NCI-H2107 treated with DMSO at 0.1 percent for 48 hours (cell line): ENCODE measurements around the gene NBR1.
A peak's percentile ranks its signal among the peaks of the same experiment; 100 is the strongest.
"Not testable (repeated sequence)": the region's sequence is repeated elsewhere in the genome, so short reads cannot be mapped to it uniquely, and the experiment has no call there.

Experiments
- DNase-seq: peaks from one replicate; lab custom pipeline; 2025; ENCODE audit not compliant: unreplicated experiment; lab: John Stamatoyannopoulos, UW

NBR1 gene

GRCh38 chr17:43170766-43171585 lies at the start of gene NBR1:
NBR1 (plus strand) TSS chr17:43171214; CDS start chr17:43175800, 4,586 bp downstream.
- peak; percentile 95 for DNase-seq

- peak; percentile 99 for DNase-seq
These were observed 45.7 kb upstream of the NBR1 start, which contains the start of gene BRCA1 for GRCh38 chr17:43125133-43125966. BRCA1 (minus strand) TSS chr17:43125364; CDS start chr17:43124096, 1,268 bp downstream.

- no peak for DNase-seq
These were observed 44.8 kb upstream of the NBR1 start for GRCh38 chr17:43125967-43126910.

GRCh38 chr17:43126911-43127290 lies 44.1 kb upstream of the NBR1 start:
- DNase-seq: no peak

GRCh38 chr17:43127333-43127876 lies 43.6 kb upstream of the NBR1 start:
- DNase-seq: not testable (repeated sequence)

- DNase-seq: no peak
These were observed 41.4 kb upstream of the NBR1 start for GRCh38 chr17:43129671-43130010.

- DNase-seq: no peak
These were observed 38.9 kb upstream of the NBR1 start for GRCh38 chr17:43132117-43132516.

GRCh38 chr17:43133439-43133838 lies 37.6 kb upstream of the NBR1 start:
- not testable (repeated sequence) for DNase-seq

- no peak for DNase-seq
These were observed 36.1 kb upstream of the NBR1 start for GRCh38 chr17:43134774-43135453.

- no peak for DNase-seq
These were observed 35.6 kb upstream of the NBR1 start for GRCh38 chr17:43135454-43135819.

GRCh38 chr17:43136574-43136973 lies 34.4 kb upstream of the NBR1 start:
- DNase-seq: not testable (repeated sequence)

- not testable (repeated sequence) for DNase-seq
These were observed 32.5 kb upstream of the NBR1 start for GRCh38 chr17:43138531-43138930.

- DNase-seq: no peak
These were observed 30.4 kb upstream of the NBR1 start for GRCh38 chr17:43140396-43141332.

- no peak for DNase-seq
These were observed 28.9 kb upstream of the NBR1 start for GRCh38 chr17:43142153-43142552.

- DNase-seq: no peak
These were observed 27.8 kb upstream of the NBR1 start for GRCh38 chr17:43143201-43143600.

GRCh38 chr17:43146649-43147048 lies 24.4 kb upstream of the NBR1 start:
- no peak for DNase-seq

- no peak for DNase-seq
These were observed 19.0 kb upstream of the NBR1 start for GRCh38 chr17:43151880-43152456.

- not testable (repeated sequence) for DNase-seq
These were observed 17.7 kb upstream of the NBR1 start for GRCh38 chr17:43153197-43153835.
